RPMI7951 (cell line): ENCODE results near the gene TMEM9B. TPM values are rescaled to one million over a fixed set of nuclear protein-coding genes. Genes with fewer than 3 reads are reported as not detected.
"Not testable (repeated sequence)": the region's sequence is repeated elsewhere in the genome, so short reads cannot be mapped to it uniquely, and the experiment has no call there.

Source experiments
- DNase-seq: peaks from one replicate; pipeline ENCODE4 v3.0.0-alpha.2; 2012; ENCODE audit warnings: low read depth
- total RNA-seq: library from RNA; depleted of rRNA; stranded (reverse); fragments of >200 nt; shearing (Covaris generic); gene quantifications from 2 replicates; pipeline ENCODE4 v1.2.3, GENCODE V29; 2014; rRNA removed

Gene TMEM9B
- total RNA-seq = 38.4 and 40.6 TPM in 2 replicates

DNA sequence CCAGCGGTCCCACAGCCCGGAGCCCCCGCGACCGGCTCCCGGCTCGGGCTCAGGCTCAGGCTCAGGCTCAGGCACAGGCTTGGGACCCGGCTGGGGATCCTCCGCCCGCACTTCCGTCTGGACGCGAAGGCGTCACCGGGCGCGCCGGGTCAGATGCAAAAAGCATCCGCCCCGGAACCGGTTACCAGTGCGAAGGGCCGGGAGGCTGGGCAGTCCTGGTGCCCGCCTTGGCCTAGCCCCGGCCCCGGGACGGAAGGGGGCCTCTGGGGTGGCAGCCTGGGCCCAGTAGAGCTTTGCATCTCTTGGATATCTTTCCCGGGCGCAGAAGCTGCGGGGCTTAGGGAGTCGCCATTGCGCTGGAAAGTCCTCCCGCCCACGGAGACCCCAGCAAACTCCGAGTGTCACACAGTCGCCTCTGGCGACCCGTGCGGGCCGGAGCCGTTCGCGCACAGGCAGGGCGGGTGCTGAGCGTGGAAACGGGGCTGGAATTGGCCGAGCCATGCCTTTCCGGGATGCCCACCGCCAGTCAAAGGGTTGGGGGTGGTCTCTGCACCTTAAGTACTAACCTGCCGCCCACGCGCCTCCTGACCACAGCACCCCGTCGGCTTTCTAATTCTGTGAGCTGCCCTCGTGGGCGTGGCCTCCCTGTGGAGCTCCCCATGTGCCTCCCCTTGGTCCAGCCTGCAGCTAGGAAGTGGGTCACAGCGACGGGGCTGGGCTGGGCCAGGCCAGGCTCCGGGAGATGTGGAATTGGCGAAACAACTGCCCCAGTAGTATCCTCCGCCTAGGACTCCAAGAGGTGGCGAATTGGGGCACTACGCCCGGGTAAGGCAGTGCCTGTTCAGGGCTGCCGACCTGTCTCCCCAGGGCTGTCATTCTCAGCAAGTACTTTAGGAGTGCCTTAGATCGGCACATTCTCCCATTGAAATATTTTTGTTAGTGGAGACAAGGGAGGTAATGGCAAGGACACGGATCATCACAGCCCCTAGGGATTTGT is at the start of gene TMEM9B:
TMEM9B (minus strand) TSS at position 119 of the 997 bp plus-strand sequence. CDS start 129 bp downstream, outside the sequence.
- DNase-seq = peak; percentile 86

- DNase-seq = no peak
These were observed 49.1 kb upstream of the TMEM9B start for GRCh38 chr11:9013373-9013772.

DNA sequence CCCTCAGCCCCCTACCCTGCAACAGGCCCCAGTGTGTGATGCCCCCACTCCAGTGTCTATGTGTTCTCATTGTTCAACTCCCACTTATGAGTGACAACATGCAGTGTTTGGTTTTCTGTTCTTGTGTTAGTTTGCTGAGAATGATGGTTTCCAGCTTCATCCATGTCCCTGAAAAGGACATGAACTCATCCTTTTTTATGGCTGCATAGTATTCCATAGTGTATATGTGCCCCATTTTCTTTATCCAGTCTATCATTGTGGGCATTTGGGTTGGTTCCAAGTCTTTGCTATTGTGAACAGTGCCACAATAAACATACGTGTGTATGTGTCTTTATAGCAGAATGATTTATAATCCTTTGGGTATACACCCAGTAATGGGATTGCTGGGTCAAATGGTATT is 45.3 kb upstream of the TMEM9B start:
- DNase-seq = not testable (repeated sequence)

DNA sequence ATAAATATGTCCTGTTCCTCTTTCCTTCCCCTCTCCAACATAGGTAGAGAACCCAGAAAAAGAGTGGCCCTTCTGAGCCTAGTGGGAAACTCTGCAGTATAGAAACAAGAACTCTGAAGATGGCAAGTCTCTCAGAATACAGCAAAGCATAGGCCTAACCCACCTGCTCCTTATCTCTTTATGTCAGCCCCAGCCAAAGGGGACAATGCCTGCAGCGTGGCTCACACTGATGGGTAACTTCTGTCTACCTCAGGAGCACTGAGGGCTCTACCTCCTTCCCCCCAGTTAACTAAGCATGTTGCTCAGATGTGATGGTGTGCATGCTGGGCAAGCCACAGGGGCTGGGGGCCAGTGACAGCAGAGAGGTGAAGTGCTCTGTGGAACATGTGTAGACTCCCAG is 44.4 kb upstream of the TMEM9B start:
- DNase-seq = no peak

GRCh38 chr11:9008011-9008550 is 43.8 kb upstream of the TMEM9B start:
- no peak for DNase-seq

GRCh38 chr11:9005087-9005486 is 40.8 kb upstream of the TMEM9B start:
- DNase-seq = no peak

DNA sequence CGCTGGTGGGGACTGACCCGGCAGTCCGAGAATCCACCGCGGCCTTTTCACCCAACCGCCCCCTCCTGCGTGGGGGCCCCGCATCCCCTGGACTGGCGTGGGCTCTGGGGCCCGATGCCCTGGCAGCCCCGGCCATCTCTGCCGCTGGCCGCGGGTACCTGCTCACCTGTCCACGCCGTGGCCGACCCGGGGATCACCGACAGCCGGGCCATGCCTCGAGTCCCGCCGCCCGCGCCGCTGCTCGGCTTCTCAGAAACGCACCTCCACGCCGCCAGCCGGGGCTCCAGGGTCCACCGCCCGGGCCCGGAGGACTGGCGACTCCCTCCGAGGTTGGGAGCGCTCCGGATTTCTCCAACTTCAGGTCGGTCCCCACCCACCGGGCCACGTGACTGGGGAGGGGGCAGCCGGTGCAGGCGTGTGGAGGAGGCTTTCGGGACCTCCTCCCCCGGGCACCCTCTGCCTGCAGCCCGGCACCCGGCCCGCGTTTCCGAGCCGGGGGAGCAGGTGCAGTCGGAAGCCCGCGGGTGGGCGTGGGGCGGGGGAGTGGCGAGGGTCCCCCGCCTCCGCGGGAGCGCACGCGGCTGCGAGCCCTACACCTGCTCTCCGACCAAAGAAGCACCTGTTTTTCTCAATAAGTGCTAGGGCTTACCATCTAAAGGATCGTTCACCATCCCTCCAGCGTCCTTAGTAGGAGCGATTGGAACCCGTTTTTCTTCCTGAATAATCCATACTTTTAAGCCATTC is 40.1 kb upstream of the TMEM9B start:
- DNase-seq = no peak

- DNase-seq = peak; percentile 69
These were observed 39.4 kb upstream of the TMEM9B start, which contains the start of gene NRIP3 for GRCh38 chr11:9003573-9004182. Gene NRIP3 (minus strand): TSS chr11:9004001. CDS start chr11:9003935, 66 bp downstream.

GRCh38 chr11:9002920-9003572 is 38.8 kb upstream of the TMEM9B start:
- no peak for DNase-seq

DNA sequence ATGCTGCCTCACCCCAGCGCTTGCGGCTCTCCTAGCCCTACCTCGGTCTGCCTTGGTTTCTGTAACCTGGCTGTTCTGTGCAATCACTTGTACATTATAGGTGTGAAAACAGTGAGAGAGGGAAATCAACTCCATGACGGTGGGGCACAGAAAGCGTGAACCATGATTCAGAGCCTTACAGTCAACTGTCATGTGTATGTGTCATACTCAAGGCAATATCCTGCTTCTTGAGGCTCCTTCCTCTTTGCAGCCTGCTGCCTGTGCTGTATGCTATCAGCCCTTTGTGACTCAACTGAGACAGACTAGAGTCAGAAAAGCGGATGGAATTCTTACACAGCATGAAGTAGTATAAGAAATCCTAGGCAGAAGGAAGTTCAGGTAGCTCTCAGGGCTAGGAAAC is 37.5 kb upstream of the TMEM9B start:
- peak; percentile 82 for DNase-seq

DNA sequence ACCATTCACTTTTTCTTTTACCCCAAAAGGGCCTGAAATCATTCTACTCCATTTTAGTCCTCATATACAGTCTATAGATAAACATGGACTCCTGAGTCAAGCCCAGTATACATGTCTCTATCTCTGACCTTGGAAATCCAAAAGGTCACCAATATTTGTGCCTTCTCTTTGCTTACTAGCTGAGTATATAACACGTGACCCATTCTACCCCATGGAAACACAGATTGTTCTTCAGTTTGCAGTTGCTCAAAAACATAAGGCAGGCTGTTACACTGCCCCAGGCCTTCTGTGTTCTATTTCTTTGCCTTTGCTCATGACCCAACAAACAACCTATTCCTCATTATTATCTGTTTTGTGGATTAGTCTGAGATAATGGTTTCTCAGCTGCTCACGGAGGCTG is 33.8 kb upstream of the TMEM9B start:
- DNase-seq = no peak

GRCh38 chr11:8997451-8997850 is 33.2 kb upstream of the TMEM9B start:
- no peak for DNase-seq

- DNase-seq = peak; percentile 46
These were observed 25.2 kb upstream of the TMEM9B start for GRCh38 chr11:8989453-8989852.

- DNase-seq = peak; percentile 23
These were observed 24.3 kb upstream of the TMEM9B start for GRCh38 chr11:8988329-8989234.

GRCh38 chr11:8987446-8987845 is 23.2 kb upstream of the TMEM9B start:
- DNase-seq = no peak

DNA sequence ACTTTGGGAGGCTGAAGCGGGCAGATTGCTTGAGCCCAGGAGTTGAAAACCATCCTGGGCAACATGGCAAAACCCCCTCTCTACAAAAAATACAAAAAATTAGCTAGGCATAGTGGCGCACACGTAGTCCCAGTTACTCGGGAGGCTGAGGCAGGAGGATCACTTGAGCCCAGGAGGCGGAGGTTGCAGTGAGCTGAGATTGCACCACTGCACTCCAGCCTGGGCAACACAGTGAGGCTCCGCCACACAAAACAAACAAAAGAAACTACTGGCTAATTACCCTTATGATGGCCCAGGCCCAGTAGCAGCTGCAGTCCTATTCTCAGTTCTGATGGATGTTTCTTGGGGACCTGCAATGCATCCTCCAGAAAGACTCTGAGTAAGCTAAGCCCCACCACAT is 22.5 kb upstream of the TMEM9B start:
- not testable (repeated sequence) for DNase-seq

GRCh38 chr11:8985462-8985861 is 21.2 kb upstream of the TMEM9B start:
- DNase-seq = no peak

GRCh38 chr11:8983552-8983951 is 19.3 kb upstream of the TMEM9B start:
- DNase-seq = no peak

DNA sequence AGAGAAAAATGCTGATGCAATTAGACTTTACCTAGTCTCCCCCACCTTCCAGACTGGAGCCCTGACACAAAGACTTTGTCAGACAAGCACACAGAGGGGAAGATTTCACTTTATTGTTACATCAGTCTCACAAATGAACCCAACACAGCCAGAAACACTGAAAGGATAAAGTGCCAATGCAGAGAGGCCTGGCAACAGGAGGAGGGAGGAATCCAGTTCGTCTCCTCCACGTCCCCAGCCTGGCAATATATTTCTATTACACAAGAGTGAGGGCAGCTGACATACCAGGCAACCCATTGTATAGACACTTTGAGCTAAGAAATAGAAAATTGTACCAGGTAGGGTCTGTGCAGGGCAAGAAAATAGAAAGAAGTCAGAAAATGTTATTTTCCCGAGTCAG is 16.2 kb upstream of the TMEM9B start:
- DNase-seq = no peak

GRCh38 chr11:8979365-8979764 is 15.1 kb upstream of the TMEM9B start:
- not testable (repeated sequence) for DNase-seq
